Mesendoderm (in vitro differentiated cells): Measurements from ENCODE around the gene INCENP.

ENCODE experiments used
- DNase-seq: peaks from one replicate; pipeline ENCODE4 v3.0.0; 2013
- H2AK5ac ChIP-seq: 2 replicates; pipeline ENCODE4 v1.6.1; 2013; ENCODE audit warnings: low read length, inconsistent platforms
- H2BK120ac ChIP-seq: 2 replicates; pipeline ENCODE4 v1.6.1; 2013; ENCODE audit warnings: low read depth, mild to moderate bottlenecking, low read length, moderate library complexity, mixed read lengths
- H2BK15ac ChIP-seq: replicated peaks from 2 replicates; pipeline ENCODE4 v1.6.1; 2013; ENCODE audit warnings: low read depth, mild to moderate bottlenecking, moderate library complexity
- H2BK5ac ChIP-seq: 2 replicates; pipeline ENCODE4 v1.6.1; 2013; ENCODE audit warnings: low read length, inconsistent platforms
- H3K18ac ChIP-seq: 2 replicates; pipeline ENCODE4 v1.6.1; 2013; ENCODE audit warnings: mild to moderate bottlenecking, low read length, mixed read lengths
- H3K23ac ChIP-seq: one replicate; pipeline ENCODE4 v1.6.1; 2013; ENCODE audit warnings: low read length
- H3K27ac ChIP-seq: 2 replicates; pipeline ENCODE4 v1.5.1; 2013; ENCODE audit warnings: low read depth, mild to moderate bottlenecking, inconsistent platforms, low read length, moderate library complexity
- H3K27me3 ChIP-seq: 2 replicates; pipeline ENCODE4 v1.6.1; 2013; ENCODE audit warnings: low read length, control low read depth, mild to moderate bottlenecking, inconsistent platforms; ENCODE audit not compliant: insufficient read depth, poor library complexity
- H3K36me3 ChIP-seq: 2 replicates; pipeline ENCODE4 v1.6.1; 2013; ENCODE audit warnings: low read length, inconsistent platforms; ENCODE audit not compliant: control insufficient read depth, insufficient read depth
- H3K4ac ChIP-seq: one replicate; pipeline ENCODE4 v1.6.1; 2013; ENCODE audit warnings: low read depth, mild to moderate bottlenecking, low read length, moderate library complexity
- H3K4me1 ChIP-seq: 2 replicates; pipeline ENCODE4 v1.6.1; 2013; ENCODE audit warnings: low read depth, low read length, inconsistent platforms; ENCODE audit not compliant: control insufficient read depth
- H3K4me2 ChIP-seq: 2 replicates; pipeline ENCODE4 v1.6.1; 2013; ENCODE audit warnings: low read length
- H3K4me3 ChIP-seq: 2 replicates; pipeline ENCODE4 v1.5.1; 2013; ENCODE audit warnings: mild to moderate bottlenecking, low read length
- H3K56ac ChIP-seq: one replicate; pipeline ENCODE4 v1.6.1; 2013; ENCODE audit warnings: low read length
- H3K79me1 ChIP-seq: 2 replicates; pipeline ENCODE4 v1.6.1; 2013; ENCODE audit warnings: low read length, inconsistent platforms
- H3K79me2 ChIP-seq: 2 replicates; pipeline ENCODE4 v1.6.1; 2013; ENCODE audit warnings: mild to moderate bottlenecking, low read length; ENCODE audit not compliant: control insufficient read depth, insufficient read depth
- H3K9ac ChIP-seq: 2 replicates; pipeline ENCODE4 v1.6.1; 2013; ENCODE audit warnings: low read length, inconsistent platforms
- H4K5ac ChIP-seq: one replicate; pipeline ENCODE4 v1.6.1; 2013; ENCODE audit warnings: low read length
- H4K8ac ChIP-seq: one replicate; pipeline ENCODE4 v1.6.1; 2013; ENCODE audit warnings: low read depth, mild to moderate bottlenecking, control low read depth, low read length, moderate library complexity
- WGBS: extraction: QIAGEN DNeasy Blood & Tissue Kit; methylation state at CpG from one replicate; pipeline ENCODE4 v1.1.7; 2013; ENCODE audit warnings: low lambda C conversion rate, missing lambda C conversion rate; ENCODE audit not compliant: insufficient coverage; ENCODE audit errors: extremely low coverage; 5-methylcytosine and 5-hydroxymethylcytosine counted together

Gene INCENP

GRCh38 chr11:62153087-62153395, 29.2 kb downstream of the INCENP start:
- WGBS: no CpG with 5 or more reads among the region's 2 CpGs
- no peak overlapping the region for H3K27ac ChIP-seq
- no peak overlapping the region for H2BK15ac ChIP-seq
- no peak overlapping the region for H4K8ac ChIP-seq
- H3K4me2 ChIP-seq: no peak overlapping the region
- H3K4me3 ChIP-seq: no peak overlapping the region
- peaks cover 24% of the 10 kb centered on the region for H3K36me3 ChIP-seq
- no peaks in the 10 kb centered on the region for H3K79me2 ChIP-seq
- H2BK120ac ChIP-seq: no peak overlapping the region
- no peak overlapping the region for H3K56ac ChIP-seq
- H3K4ac ChIP-seq: no peak overlapping the region
- no peaks in the 10 kb centered on the region for H3K4me1 ChIP-seq
- no peaks in the 10 kb centered on the region for H3K79me1 ChIP-seq
- H3K18ac ChIP-seq: no peak overlapping the region
- H4K5ac ChIP-seq: no peak overlapping the region
- H3K27me3 ChIP-seq: no peaks in the 10 kb centered on the region
- no peak for DNase-seq
- H3K23ac ChIP-seq: no peak overlapping the region
- no peak overlapping the region for H2BK5ac ChIP-seq
- no peak overlapping the region for H3K9ac ChIP-seq
- H2AK5ac ChIP-seq: no peak overlapping the region

- no peak overlapping the region for H4K8ac ChIP-seq
- no peak overlapping the region for H3K27ac ChIP-seq
- no CpG with 5 or more reads among the region's 3 CpGs for WGBS
These were observed 29.8 kb downstream of the INCENP start for GRCh38 chr11:62153617-62154016.

GRCh38 chr11:62157603-62158002, 33.8 kb downstream of the INCENP start:
- no CpG with 5 or more reads among the region's 6 CpGs for WGBS
- H2AK5ac ChIP-seq: no peak overlapping the region

More at GRCh38 chr11:62153617-62154016, 29.8 kb downstream of the INCENP start:
- Histone ChIP-seq H3K9ac (no peak overlapping the region), H3K4me2 (no peak overlapping the region), H2BK120ac (no peak overlapping the region), H2BK5ac (no peak overlapping the region), H2BK15ac (no peak overlapping the region), H3K36me3 (peaks cover 24% of the 10 kb centered on the region), H3K79me2 (no peaks in the 10 kb centered on the region), H3K18ac (no peak overlapping the region), H3K79me1 (no peaks in the 10 kb centered on the region), H3K4ac (no peak overlapping the region), H2AK5ac (no peak overlapping the region), H3K27me3 (no peaks in the 10 kb centered on the region), H3K23ac (no peak overlapping the region), H3K4me3 (no peak overlapping the region), H4K5ac (no peak overlapping the region), H3K4me1 (no peaks in the 10 kb centered on the region), H3K56ac (no peak overlapping the region)
- DNase-seq: no peak

GRCh38 chr11:62166371-62166770, 42.6 kb downstream of the INCENP start:
- H3K4ac ChIP-seq: no peak overlapping the region
- H4K5ac ChIP-seq: no peak overlapping the region
- no peaks in the 10 kb centered on the region for H3K36me3 ChIP-seq
- H2BK5ac ChIP-seq: no peak overlapping the region
- no peak overlapping the region for H2AK5ac ChIP-seq
- H3K9ac ChIP-seq: no peak overlapping the region
- no peak overlapping the region for H3K56ac ChIP-seq
- H4K8ac ChIP-seq: no peak overlapping the region
- H3K4me1 ChIP-seq: no peaks in the 10 kb centered on the region
- DNase-seq: no peak
- H3K27me3 ChIP-seq: no peaks in the 10 kb centered on the region
- no peak overlapping the region for H2BK15ac ChIP-seq
- WGBS: no CpG with 5 or more reads among the region's 10 CpGs
- H3K4me3 ChIP-seq: no peak overlapping the region
- H3K79me1 ChIP-seq: no peaks in the 10 kb centered on the region
- H3K79me2 ChIP-seq: no peaks in the 10 kb centered on the region
- H2BK120ac ChIP-seq: no peak overlapping the region
- H3K4me2 ChIP-seq: no peak overlapping the region
- no peak overlapping the region for H3K18ac ChIP-seq
- H3K23ac ChIP-seq: no peak overlapping the region
- no peak overlapping the region for H3K27ac ChIP-seq

More at GRCh38 chr11:62157603-62158002, 33.8 kb downstream of the INCENP start:
- Histone ChIP-seq H3K4me2 (no peak overlapping the region), H3K4ac (no peak overlapping the region), H3K27ac (no peak overlapping the region), H4K8ac (no peak overlapping the region), H3K4me1 (no peaks in the 10 kb centered on the region), H3K79me2 (no peaks in the 10 kb centered on the region), H2BK120ac (no peak overlapping the region), H3K27me3 (no peaks in the 10 kb centered on the region), H3K4me3 (no peak overlapping the region), H4K5ac (no peak overlapping the region), H2BK5ac (no peak overlapping the region), H2BK15ac (no peak overlapping the region), H3K36me3 (no peaks in the 10 kb centered on the region), H3K18ac (no peak overlapping the region), H3K79me1 (no peaks in the 10 kb centered on the region), H3K23ac (no peak overlapping the region), H3K9ac (no peak overlapping the region), H3K56ac (no peak overlapping the region)
- DNase-seq: no peak

GRCh38 chr11:62169448-62169847, 45.6 kb downstream of the INCENP start:
- Histone ChIP-seq H3K4me2 (no peak overlapping the region), H3K9ac (no peak overlapping the region), H2AK5ac (no peak overlapping the region), H4K5ac (no peak overlapping the region), H3K27me3 (no peaks in the 10 kb centered on the region), H3K56ac (no peak overlapping the region), H3K4me1 (no peaks in the 10 kb centered on the region), H3K18ac (no peak overlapping the region), H2BK5ac (no peak overlapping the region), H3K4me3 (no peak overlapping the region), H3K27ac (no peak overlapping the region), H3K79me1 (no peaks in the 10 kb centered on the region), H3K36me3 (no peaks in the 10 kb centered on the region), H3K79me2 (no peaks in the 10 kb centered on the region), H3K23ac (no peak overlapping the region), H3K4ac (no peak overlapping the region), H4K8ac (no peak overlapping the region), H2BK120ac (no peak overlapping the region), H2BK15ac (no peak overlapping the region)
- no CpG with 5 or more reads among the region's 10 CpGs for WGBS
- no peak for DNase-seq

- no peak overlapping the region for H4K5ac ChIP-seq
- DNase-seq: no peak
- no peak overlapping the region for H2BK5ac ChIP-seq
- no peak overlapping the region for H3K56ac ChIP-seq
- H4K8ac ChIP-seq: no peak overlapping the region
- no peak overlapping the region for H3K4me2 ChIP-seq
- no peak overlapping the region for H2AK5ac ChIP-seq
- H3K79me1 ChIP-seq: no peaks in the 10 kb centered on the region
- no CpG with 5 or more reads among the region's 1 CpG for WGBS
- H3K27ac ChIP-seq: no peak overlapping the region
- no peak overlapping the region for H2BK120ac ChIP-seq
- no peaks in the 10 kb centered on the region for H3K36me3 ChIP-seq
- no peak overlapping the region for H2BK15ac ChIP-seq
- H3K4me3 ChIP-seq: no peak overlapping the region
- H3K79me2 ChIP-seq: no peaks in the 10 kb centered on the region
- H3K4me1 ChIP-seq: no peaks in the 10 kb centered on the region
- H3K4ac ChIP-seq: no peak overlapping the region
- H3K23ac ChIP-seq: no peak overlapping the region
- no peak overlapping the region for H3K9ac ChIP-seq
- no peak overlapping the region for H3K18ac ChIP-seq
- no peaks in the 10 kb centered on the region for H3K27me3 ChIP-seq
These were observed 46.1 kb downstream of the INCENP start for GRCh38 chr11:62169935-62170334.
